GM12874 (cell line): Measurements from ENCODE around the gene PAF1.

ENCODE experiments used
- TF ChIP-seq, protein P1 (sequence below): IDR thresholded peaks from 2 replicates; pipeline ENCODE4 v1.5.1; 2011; ENCODE audit warnings: low read depth, mild to moderate bottlenecking, control low read depth, low read length, moderate library complexity; ENCODE audit not compliant: insufficient read depth

The PAF1 gene

GRCh38 chr19:39349326-39349725 lies 41.6 kb downstream of the PAF1 start:
- TF ChIP-seq, protein P1, sequence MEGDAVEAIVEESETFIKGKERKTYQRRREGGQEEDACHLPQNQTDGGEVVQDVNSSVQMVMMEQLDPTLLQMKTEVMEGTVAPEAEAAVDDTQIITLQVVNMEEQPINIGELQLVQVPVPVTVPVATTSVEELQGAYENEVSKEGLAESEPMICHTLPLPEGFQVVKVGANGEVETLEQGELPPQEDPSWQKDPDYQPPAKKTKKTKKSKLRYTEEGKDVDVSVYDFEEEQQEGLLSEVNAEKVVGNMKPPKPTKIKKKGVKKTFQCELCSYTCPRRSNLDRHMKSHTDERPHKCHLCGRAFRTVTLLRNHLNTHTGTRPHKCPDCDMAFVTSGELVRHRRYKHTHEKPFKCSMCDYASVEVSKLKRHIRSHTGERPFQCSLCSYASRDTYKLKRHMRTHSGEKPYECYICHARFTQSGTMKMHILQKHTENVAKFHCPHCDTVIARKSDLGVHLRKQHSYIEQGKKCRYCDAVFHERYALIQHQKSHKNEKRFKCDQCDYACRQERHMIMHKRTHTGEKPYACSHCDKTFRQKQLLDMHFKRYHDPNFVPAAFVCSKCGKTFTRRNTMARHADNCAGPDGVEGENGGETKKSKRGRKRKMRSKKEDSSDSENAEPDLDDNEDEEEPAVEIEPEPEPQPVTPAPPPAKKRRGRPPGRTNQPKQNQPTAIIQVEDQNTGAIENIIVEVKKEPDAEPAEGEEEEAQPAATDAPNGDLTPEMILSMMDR: no peak

- TF ChIP-seq, protein P1: no peak
Observed at GRCh38 chr19:39347332-39348164, 43.4 kb downstream of the PAF1 start.

- TF ChIP-seq, protein P1: no peak
Observed at GRCh38 chr19:39345956-39346355, 45.0 kb downstream of the PAF1 start.

GRCh38 chr19:39342647-39343305 lies 48.1 kb downstream of the PAF1 start:
- TF ChIP-seq, protein P1: no peak

GRCh38 chr19:39341719-39342604 lies 48.9 kb downstream of the PAF1 start, which contains the start of gene SAMD4B:
Gene SAMD4B, plus strand, starts transcription at chr19:39342421. Its CDS starts 14,473 bp downstream, at chr19:39356894.
- TF ChIP-seq, protein P1: peak; percentile 77

DNA sequence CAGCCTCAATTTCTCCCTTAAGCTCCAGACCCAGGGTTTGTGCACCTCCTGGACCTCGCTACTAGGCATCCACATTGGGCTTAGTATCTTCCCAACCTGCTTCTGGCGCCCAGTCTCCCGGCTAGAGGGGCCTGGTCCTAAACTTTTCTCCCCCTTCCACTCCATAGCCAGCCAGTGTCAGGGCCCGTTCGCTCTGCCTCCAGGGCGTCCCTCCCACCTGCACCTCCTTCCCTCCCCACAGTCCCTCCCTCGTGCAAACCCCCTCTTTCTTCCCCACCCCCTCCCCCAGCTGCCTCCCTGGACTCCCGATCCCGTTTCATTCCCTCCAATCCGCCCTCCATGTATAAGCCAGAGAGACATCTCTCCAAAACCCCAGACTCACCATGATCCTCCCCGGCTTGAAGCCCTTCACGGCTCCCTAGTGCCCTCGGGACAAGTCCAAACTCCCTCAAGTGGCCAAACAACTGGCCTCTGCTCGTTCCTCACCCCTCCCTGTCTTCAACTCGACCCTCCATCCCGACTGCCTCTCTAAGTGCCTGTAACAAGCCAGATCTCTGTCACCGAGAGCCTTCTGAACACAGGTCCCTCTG lies 49.7 kb downstream of the PAF1 start:
- TF ChIP-seq, protein P1: no peak
